ENCODE data around the gene SUMF1.

- TF ChIP-seq CTCF (IDR thresholded peaks at IDR 0.05) (no peak), POLR2A (IDR thresholded peaks at IDR 0.05) (no peak)
Measured at GRCh38 chr3:4426782-4427344, 40.2 kb downstream of the SUMF1 start.

All from adrenal gland (tissue), 5 donors.